NB4 (cell line): ENCODE measurements around the gene CALM3.

Source experiments
- DNase-seq: peaks from one replicate; pipeline ENCODE4 v3.0.0; 2010; ENCODE audit warnings: low read depth
- H3K4me3 ChIP-seq: one replicate; pipeline ENCODE4 v1.5.1; 2011; ENCODE audit warnings: mild to moderate bottlenecking, low read depth, low read length, moderate library complexity
- CTCF ChIP-seq: IDR thresholded peaks from one replicate; pipeline ENCODE4 v1.5.1; 2012; ENCODE audit warnings: low read depth, low read length
- MAX ChIP-seq: IDR thresholded peaks from 2 replicates; pipeline ENCODE4 v1.6.1; 2011; ENCODE audit warnings: low read depth, low read length
- MYC ChIP-seq: IDR thresholded peaks from 2 replicates; pipeline ENCODE4 v1.6.1; 2011; ENCODE audit warnings: low read depth, low read length
- POLR2A ChIP-seq: IDR thresholded peaks from 2 replicates; pipeline ENCODE4 v1.6.1; 2011; ENCODE audit warnings: mild to moderate bottlenecking; ENCODE audit not compliant: insufficient read length; ENCODE audit errors: extremely low read depth

The CALM3 gene

GRCh38 chr19:46564701-46565100 is 36.4 kb upstream of the CALM3 start:
- peak; percentile 38 for DNase-seq
- TF ChIP-seq MYC (no peak), CTCF (no peak), POLR2A (no peak), MAX (no peak)
- no peak overlapping the region for H3K4me3 ChIP-seq

GRCh38 chr19:46571495-46571894 is 29.6 kb upstream of the CALM3 start:
- TF ChIP-seq CTCF (peak; percentile 61), MYC (no peak)
- no peak overlapping the region for H3K4me3 ChIP-seq
- peak; percentile 70 for DNase-seq

- TF ChIP-seq MAX (no peak), MYC (no peak), CTCF (no peak), POLR2A (no peak)
- no peak for DNase-seq
Measured at GRCh38 chr19:46573679-46574498, 27.2 kb upstream of the CALM3 start.

GRCh38 chr19:46574533-46574932 is 26.6 kb upstream of the CALM3 start:
- TF ChIP-seq MYC (no peak), MAX (no peak), CTCF (no peak), POLR2A (no peak)
- H3K4me3 ChIP-seq, result no peak overlapping the region
- DNase-seq, result no peak

More at GRCh38 chr19:46573679-46574498, 27.2 kb upstream of the CALM3 start:
- H3K4me3 ChIP-seq, result no peak overlapping the region

GRCh38 chr19:46578450-46578849 is 22.7 kb upstream of the CALM3 start:
- no peak for DNase-seq
- TF ChIP-seq MAX, result no peak

GRCh38 chr19:46579361-46579879 is 21.7 kb upstream of the CALM3 start:
- DNase-seq, result no peak
- TF ChIP-seq MAX (no peak), POLR2A (no peak), CTCF (no peak), MYC (no peak)
- no peak overlapping the region for H3K4me3 ChIP-seq

More at GRCh38 chr19:46578450-46578849, 22.7 kb upstream of the CALM3 start:
- no peak overlapping the region for H3K4me3 ChIP-seq
